HG02623 (cell line): ENCODE results near the gene MRGPRX3.

Experiments
- ATAC-seq: cut with Tn5 transposase; IDR thresholded peaks from one replicate; pipeline ENCODE4 v1.9.1; 2021; ENCODE audit warnings: moderate library complexity; ENCODE audit not compliant: unreplicated experiment

MRGPRX3 gene

GRCh38 chr11:18151581-18151980 is 19.2 kb downstream of the MRGPRX3 start:
- ATAC-seq: no peak

GRCh38 chr11:18168372-18168771 is 36.0 kb downstream of the MRGPRX3 start:
- ATAC-seq: no peak

GRCh38 chr11:18171377-18172000 is 39.1 kb downstream of the MRGPRX3 start:
- ATAC-seq: no peak

- ATAC-seq: no peak
Observed at GRCh38 chr11:18172666-18173065, 40.3 kb downstream of the MRGPRX3 start, which contains the start of gene MRGPRX4. TSS of gene MRGPRX4 (plus strand) at chr11:18172837. CDS start at chr11:18173257, 420 bp downstream.

GRCh38 chr11:18173225-18173866 is 41.0 kb downstream of the MRGPRX3 start:
- no peak for ATAC-seq
